Heart left ventricle (tissue), 11 donors: ENCODE results near the gene GALT. TPM values are rescaled to one million over a fixed set of nuclear protein-coding genes. Genes with fewer than 3 reads are reported as not detected.

ENCODE experiments used
- polyA plus RNA-seq, 2 donors: library from polyadenylated mRNA; stranded (reverse); fragments of 200-250 nt; gene quantifications; one replicate each; pipeline ENCODE4 v1.2.3, GENCODE V29; 2013
- total RNA-seq, 9 donors: library from RNA; depleted of rRNA in 2 of 9; stranded (reverse); fragments of >200 nt in 2 of 9; fragmentation: NEBNext Ultra II Directional in 3 of 9; extraction: Animal tissue kit (Norgen Biotek cat#: 25700) in 3 of 9; gene quantifications; one replicate each; pipeline versions ENCODE4 v1.1.0 to v1.2.4, GENCODE V29; 2016 to 2023
- donor health status: ischemic (EF 13 %, LVEDD 7.1; RV severe dilation, severe dysfunction).
- donor health status: healthy with polysubstance abuse.
- donor health status: DM: no; HTN: yes; CAD: no.
- donor health status: DM: no; HTN: no; CAD: no.
- donor health status: ischemic (EF 25% LVEDD 5.7; RV mildly dilated, moderate dysfunction).
- donor health status: healthy.
- donor health status: DM: yes; HTN: yes; CAD: no.
- donor health status: PGD.
- donor health status: nonischemic (EF 23%, LVEDD 6.1; RV moderate dilation, normal function).

The GALT gene
- total and polyA plus RNA-seq, 11 donors: 16.8 to 67.9 (median 41.2) TPM

Other genes starting within 250 kb of the GALT start
- gene FAM219A, start 188.1 kb upstream of the GALT start, total RNA-seq: 10 to 100 TPM; 12.7 to 36.7 (median 25.9) TPM
- gene FAM219A, start 188.1 kb upstream of the GALT start, polyA plus RNA-seq: 10 to 100 TPM; 15.4 to 39.1 TPM
- under 1 TPM in 2 of 9 donors, not detected in 7; 0.43 to 0.86 TPM for gene DNAI1, start 187.9 kb upstream of the GALT start, total RNA-seq
- under 1 TPM in 1 of 2 donors, not detected in 1; 0.36 TPM for gene DNAI1, start 187.9 kb upstream of the GALT start, polyA plus RNA-seq
- 1 to 10 TPM in 1 of 9 donors, under 1 TPM in 6, not detected in 2; 0.37 to 1.2 (median 0.52) TPM for gene ENHO, start 123.7 kb upstream of the GALT start, total RNA-seq
- gene ENHO, start 123.7 kb upstream of the GALT start, polyA plus RNA-seq: under 1 TPM; 0.26 to 0.27 TPM
- gene CNTFR, start 57.0 kb upstream of the GALT start, total RNA-seq: 1 to 10 TPM in 5 of 9 donors, under 1 TPM in 4; 0.43 to 9.8 (median 1.2) TPM
- 1 to 10 TPM; 2.2 to 2.3 TPM for gene CNTFR, start 57.0 kb upstream of the GALT start, polyA plus RNA-seq
- gene RPP25L, start 34.6 kb upstream of the GALT start, total RNA-seq: 10 to 100 TPM; 22.5 to 79.2 (median 38.3) TPM
- gene RPP25L, start 34.6 kb upstream of the GALT start, polyA plus RNA-seq: 10 to 100 TPM; 31.7 to 59.9 TPM
- 100 to 1,000 TPM; 104 to 155 (median 125) TPM for gene DCTN3, start 26.2 kb upstream of the GALT start, total RNA-seq
- 100 to 1,000 TPM in 1 of 2 donors, 10 to 100 TPM in 1; 73.8 to 118 TPM for gene DCTN3, start 26.2 kb upstream of the GALT start, polyA plus RNA-seq
- under 1 TPM in 1 of 9 donors, not detected in 8; 0.20 TPM for gene ARID3C, start 17.6 kb upstream of the GALT start, total RNA-seq
- not detected for gene ARID3C, start 17.6 kb upstream of the GALT start, polyA plus RNA-seq
- gene SIGMAR1, start 8.9 kb upstream of the GALT start, total RNA-seq: 10 to 100 TPM; 17.0 to 40.8 (median 24.9) TPM
- gene SIGMAR1, start 8.9 kb upstream of the GALT start, polyA plus RNA-seq: 10 to 100 TPM; 21.1 to 55.3 TPM
- 100 to 1,000 TPM in 1 of 9 donors, 10 to 100 TPM in 8; 32.4 to 113 (median 50.1) TPM for gene IL11RA, start 5.5 kb downstream of the GALT start, total RNA-seq
- 10 to 100 TPM; 20.8 to 23.3 TPM for gene IL11RA, start 5.5 kb downstream of the GALT start, polyA plus RNA-seq
- under 1 TPM in 2 of 9 donors, not detected in 7; 0.35 to 0.40 TPM for gene CCL27, start 16.0 kb downstream of the GALT start, total RNA-seq
- under 1 TPM in 1 of 2 donors, not detected in 1; 0.57 TPM for gene CCL27, start 16.0 kb downstream of the GALT start, polyA plus RNA-seq
- 10 to 100 TPM in 1 of 9 donors, 1 to 10 TPM in 2, under 1 TPM in 1, not detected in 5; 0.56 to 25.7 (median 2.5) TPM for gene CCL19, start 44.6 kb downstream of the GALT start, total RNA-seq
- under 1 TPM; 0.46 to 0.60 TPM for gene CCL19, start 44.6 kb downstream of the GALT start, polyA plus RNA-seq
- 100 to 1,000 TPM in 1 of 9 donors, 10 to 100 TPM in 5, 1 to 10 TPM in 3; 1.3 to 156 (median 16.6) TPM for gene CCL21, start 63.5 kb downstream of the GALT start, total RNA-seq
- gene CCL21, start 63.5 kb downstream of the GALT start, polyA plus RNA-seq: 10 to 100 TPM; 13.9 to 20.4 TPM